Hippocampal formation (tissue), 2 donors: ENCODE data around the gene MYEF2.

Experiments
- DNase-seq, 2 donors: peaks; one replicate each; lab custom pipeline; 2025; lab: John Stamatoyannopoulos, UW

Gene MYEF2

DNA sequence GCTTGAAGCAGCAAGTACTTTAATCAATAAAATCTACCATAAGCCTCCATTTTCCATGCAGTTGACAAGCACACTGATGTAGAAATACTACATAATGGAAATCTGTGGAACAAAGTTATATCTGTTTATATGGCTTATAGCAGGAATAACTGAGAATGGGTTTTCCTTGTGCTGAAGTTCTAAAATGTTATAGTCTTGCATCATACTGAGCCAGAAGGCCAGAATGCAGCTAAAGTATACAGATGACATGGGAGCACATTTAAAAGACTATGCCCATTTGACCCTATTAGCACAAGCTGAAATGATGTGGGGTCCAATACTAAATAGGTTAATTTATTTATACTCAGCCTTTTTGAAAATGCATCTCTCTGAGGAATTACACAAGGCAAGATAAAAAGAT is 32.2 kb downstream of the MYEF2 start:
- no peak for DNase-seq

DNA sequence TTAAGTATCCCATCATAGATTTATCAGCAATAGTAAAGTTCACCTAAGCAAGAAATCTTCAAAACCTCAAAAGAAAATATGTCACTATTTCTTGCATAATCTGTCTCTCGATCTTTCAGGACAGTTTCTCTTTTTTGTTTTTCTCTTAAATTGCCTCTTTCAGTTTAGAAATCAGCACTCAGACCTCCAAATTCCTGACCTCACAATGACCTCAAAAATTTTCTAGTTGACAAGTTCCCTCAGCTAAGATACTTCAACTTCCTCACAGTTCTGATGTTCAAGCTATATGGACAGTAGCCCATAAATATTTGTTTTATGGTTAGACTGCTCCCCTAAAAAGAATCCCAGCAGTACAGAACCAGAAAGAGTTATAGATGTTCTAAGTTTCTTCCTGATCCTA is 33.2 kb downstream of the MYEF2 start:
- DNase-seq: no peak

DNA sequence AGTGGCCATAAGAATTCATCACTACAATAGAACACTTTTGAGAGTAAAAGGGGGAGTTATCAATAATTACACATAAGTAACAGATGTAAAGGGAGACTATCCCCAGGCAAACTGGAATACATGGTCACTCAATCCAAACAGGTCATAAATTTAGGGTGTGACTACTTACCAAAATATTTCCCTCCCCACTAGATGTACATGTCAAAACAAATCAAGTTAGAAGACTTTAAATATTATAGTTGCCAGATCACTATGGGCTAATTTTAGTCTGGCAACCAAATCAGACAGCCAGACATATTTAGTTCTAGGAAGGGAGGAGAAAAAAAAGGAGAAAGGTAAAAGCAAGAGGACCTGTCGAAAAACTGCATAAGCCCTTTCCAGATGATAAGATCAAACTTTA is 34.2 kb downstream of the MYEF2 start:
- no peak for DNase-seq

DNA sequence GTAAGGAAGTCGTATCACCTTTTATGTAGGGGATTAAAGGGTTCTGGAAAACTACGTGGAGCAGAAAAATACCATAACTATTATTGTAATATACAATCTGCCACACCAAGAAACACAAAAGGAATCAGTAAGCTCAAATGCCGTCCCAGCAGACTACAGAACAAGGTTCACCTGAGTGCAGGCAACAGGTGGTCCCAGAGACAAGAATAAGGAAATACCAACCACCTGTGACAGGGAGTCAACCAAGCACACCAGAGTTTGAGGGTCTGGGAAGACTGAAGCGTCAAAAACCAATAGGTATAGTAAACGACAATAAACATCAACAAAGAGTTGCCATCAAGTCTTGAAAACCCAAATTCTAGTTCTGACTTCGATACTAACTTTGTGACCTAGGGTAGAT is 45.2 kb downstream of the MYEF2 start:
- no peak for DNase-seq

DNA sequence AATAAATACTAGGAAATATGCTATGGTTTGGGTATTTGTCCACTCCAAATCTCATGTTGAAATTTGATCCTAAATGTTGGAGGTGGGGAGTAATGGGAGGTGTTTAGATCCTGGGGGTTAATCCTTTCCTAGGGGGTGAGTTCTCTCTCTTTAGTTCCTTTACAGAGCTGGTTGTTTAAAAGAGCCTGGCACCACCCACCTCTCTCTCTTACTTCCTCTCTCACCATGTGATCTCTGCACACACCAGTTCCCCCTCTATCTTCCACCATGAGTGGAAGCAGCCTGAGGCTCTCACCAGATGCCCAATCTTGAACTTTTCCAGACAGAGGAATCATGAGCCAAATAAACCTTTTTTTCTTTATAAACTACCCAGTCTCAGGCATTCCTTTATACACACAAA is 46.8 kb downstream of the MYEF2 start:
- DNase-seq: no peak

- no peak for DNase-seq
Observed at GRCh38 chr15:48126667-48127355, 51.3 kb downstream of the MYEF2 start.

- no peak for DNase-seq
Observed at GRCh38 chr15:48121849-48122248, 56.2 kb downstream of the MYEF2 start.

- no peak for DNase-seq
Observed at GRCh38 chr15:48120745-48121144, 57.4 kb downstream of the MYEF2 start, which contains the start of gene SLC24A5. Gene SLC24A5, plus strand, starts transcription at chr15:48120990. Its CDS starts 55 bp downstream, at chr15:48121045.

- DNase-seq: no peak
Observed at GRCh38 chr15:48119277-48119676, 58.8 kb downstream of the MYEF2 start.

DNA sequence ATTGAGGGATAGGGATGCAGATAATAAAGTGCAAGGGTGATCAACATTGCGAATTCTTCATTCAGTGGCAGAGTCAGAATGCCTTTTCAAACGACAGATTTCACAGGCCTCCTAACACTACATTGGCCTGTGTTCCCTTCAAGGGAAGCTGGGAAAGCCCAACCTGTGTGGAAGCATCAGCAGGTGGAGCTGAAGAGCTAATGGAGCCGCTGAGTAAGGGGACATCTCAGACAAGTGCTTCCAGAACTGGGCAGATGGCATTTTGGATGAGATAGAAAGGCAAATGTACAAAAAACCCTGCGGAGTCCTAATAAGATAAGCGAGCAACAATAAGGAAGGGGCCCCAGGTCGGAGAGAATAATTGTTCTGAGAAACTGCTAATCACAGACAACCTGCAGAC is 65.9 kb downstream of the MYEF2 start:
- DNase-seq: no peak

DNA sequence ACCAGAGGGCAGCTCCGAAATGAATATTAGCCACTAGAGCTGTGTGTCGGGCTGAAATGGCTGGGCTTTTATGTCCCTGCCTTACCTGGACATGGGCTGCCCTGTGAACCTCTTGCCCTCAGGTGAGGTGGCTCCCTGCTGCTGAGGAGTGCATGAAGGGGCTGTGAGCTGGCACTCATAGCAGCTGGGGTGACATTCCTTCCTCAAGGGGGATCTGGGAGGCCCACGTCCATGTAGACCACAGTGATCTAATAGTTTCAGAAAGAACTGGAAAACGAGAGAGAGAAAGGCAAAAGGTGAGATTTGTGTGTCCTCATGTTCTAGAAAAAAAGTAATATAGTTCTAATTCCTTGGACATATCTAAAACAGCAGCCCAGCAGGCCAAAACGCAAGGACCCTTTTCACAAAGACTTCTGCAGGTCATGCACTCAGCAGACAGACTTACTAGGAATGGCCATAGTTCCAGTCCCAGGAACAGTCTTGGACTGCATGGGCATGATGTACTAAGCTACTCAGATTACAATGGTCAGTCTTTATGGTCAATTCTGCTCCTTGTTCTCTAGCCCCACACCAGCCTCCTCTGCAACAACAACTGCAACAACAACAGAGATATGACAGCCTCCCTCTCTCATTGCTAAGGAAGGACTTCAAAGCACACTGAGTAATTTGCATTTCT is 68.1 kb downstream of the MYEF2 start:
- no peak for DNase-seq

GRCh38 chr15:48109212-48109611 is 68.9 kb downstream of the MYEF2 start:
- no peak for DNase-seq

- DNase-seq: no peak
Observed at GRCh38 chr15:48105936-48106335, 72.2 kb downstream of the MYEF2 start.

DNA sequence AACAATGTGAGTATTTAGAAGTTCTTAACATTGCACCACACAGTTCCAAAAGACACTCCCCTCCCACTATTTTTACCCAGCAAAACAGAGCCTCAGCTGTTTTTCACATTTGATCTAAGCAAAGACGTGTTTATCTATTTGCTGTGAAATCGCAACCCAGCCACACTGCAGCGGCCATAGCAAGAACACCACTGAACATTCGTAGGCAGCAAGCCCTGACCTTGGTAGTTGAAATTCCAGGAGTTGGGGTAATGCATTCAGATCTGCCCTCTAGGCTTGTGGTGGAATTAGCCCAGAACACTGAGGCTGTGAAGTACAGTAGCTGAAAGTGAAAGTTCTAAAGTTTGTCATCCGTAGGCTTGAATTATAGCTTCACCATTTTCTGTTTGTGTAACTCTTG is 74.4 kb downstream of the MYEF2 start:
- DNase-seq: no peak

DNA sequence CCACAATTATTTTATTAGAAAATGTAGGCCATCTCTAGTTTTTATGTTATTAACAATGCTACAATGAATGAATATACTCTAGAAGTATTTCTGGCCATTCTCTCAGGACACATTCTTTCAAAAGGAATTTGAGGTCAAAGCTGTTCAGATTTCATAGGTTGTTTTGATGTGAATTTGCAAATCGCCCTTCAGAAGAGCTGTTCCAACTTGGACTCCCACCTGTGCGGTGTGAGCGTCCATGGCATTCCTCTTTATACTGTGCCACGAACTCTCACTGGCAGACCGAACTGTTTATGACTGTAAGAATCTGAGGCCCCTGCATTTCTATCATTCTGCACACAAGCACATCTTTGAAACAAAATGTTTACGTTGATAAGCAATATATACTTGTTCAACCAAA is 75.9 kb downstream of the MYEF2 start:
- no peak for DNase-seq

- no peak for DNase-seq
Observed at GRCh38 chr15:48101376-48101961, 76.6 kb downstream of the MYEF2 start.

DNA sequence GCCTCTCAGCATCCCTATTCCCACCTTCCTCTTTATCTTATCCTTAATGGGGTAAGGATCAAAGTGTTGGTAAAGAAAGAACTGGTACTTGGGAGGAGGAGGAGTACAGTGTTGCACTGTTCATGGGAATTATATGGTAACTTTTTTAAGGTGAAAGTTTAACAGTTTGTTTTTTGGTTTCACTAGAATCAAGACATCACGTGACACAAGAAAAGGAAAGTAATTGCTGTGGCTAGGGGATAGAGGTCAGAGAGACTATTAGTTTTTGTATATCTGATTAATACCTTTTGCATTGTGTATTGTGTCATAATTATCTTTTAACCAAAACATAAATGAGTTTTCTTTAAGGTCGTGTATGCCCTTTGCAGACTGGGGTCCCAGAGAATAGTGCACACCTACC is 80.8 kb downstream of the MYEF2 start:
- no peak for DNase-seq

DNA sequence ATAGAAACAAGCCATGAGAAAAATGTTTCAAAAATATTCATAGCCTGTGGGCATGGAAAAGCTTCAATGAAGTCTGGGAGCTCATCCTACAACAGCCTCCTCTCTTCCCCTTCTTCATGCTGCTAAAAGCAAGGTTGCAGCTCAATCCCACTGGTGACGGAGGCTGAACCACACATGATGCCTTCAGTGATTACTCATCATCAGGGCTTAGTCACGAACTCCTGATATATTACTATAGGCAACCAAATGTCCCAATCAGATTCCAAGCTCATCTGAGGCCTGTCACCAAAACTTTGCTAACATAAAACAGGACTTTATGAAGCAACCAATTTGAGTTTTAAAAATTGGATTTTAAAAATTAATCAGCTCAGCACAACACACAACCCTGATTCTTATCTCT is 81.3 kb downstream of the MYEF2 start:
- no peak for DNase-seq

GRCh38 chr15:48096355-48096786 is 81.7 kb downstream of the MYEF2 start:
- DNase-seq: no peak

DNA sequence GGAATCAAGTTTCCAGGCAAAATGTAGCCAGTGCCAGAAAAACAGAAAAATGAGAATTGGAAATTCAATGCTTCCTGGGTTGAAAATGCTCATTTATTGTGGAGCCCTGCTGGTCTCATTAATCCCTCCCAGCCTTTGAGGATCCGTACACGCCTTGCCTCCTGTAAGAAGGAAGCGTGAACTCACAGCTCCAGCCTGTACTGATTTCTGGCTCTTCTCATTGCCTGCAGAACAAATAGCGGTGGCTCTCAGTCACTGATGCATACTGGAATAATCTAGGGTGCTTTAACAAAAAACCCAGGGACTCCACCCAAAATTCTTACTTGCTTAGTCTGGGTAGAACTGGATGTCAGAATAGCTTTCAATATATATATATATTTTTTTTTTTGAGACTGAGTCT is 86.6 kb downstream of the MYEF2 start:
- no peak for DNase-seq

- no peak for DNase-seq
Observed at GRCh38 chr15:48090666-48091065, 87.4 kb downstream of the MYEF2 start.

GRCh38 chr15:48090115-48090514 is 88.0 kb downstream of the MYEF2 start:
- no peak for DNase-seq

DNA sequence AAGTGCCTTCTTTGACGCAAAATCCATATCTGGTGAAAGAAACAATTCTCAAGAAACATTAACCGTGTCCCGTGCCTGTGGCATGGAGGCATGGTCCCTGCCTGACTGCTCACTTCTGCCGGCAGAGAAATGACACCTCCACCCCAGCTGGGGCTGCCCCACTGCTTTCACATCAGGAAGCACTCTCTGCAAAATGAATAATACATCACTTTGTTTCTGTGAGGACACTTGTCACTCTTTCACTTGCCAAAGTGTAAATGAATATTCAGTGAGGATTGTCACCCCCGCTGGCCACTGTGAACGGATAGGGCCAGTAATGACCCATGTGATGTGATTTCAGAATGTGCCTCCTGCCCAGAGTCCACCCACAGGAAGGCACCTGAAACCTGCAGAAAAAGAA is 88.4 kb downstream of the MYEF2 start:
- DNase-seq: no peak
